DND-41 (cell line): ENCODE measurements around the gene SERINC5.
"Not testable (repeated sequence)": the region's sequence is repeated elsewhere in the genome, so short reads cannot be mapped to it uniquely, and the experiment has no call there.

ENCODE experiments used
- ATAC-seq: fragments of 200-7000 bp; cut with Tn5 transposase; 3 replicates; pipeline ENCODE4 v1.9.1; 2021; ENCODE audit warnings: low read depth; ENCODE audit not compliant: insufficient read depth
- DNase-seq: peaks from one replicate; pipeline ENCODE4 v3.0.0-alpha.2; 2020
- H2AFZ ChIP-seq: 2 replicates; pipeline ENCODE4 v1.6.0; 2012; ENCODE audit warnings: low read depth, low read length
- H3K27ac ChIP-seq: 2 replicates; pipeline ENCODE4 v1.5.1; 2012; ENCODE audit warnings: low read length, inconsistent platforms
- H3K27me3 ChIP-seq: fragments of 200-600 bp; sonication (generic); 2 replicates; pipeline ENCODE4 v1.6.0; 2012; ENCODE audit warnings: low read length, mild to moderate bottlenecking, inconsistent platforms; ENCODE audit not compliant: insufficient read depth, poor library complexity
- H3K36me3 ChIP-seq: 2 replicates; pipeline ENCODE4 v1.5.1; 2012; ENCODE audit warnings: low read length, inconsistent platforms; ENCODE audit not compliant: insufficient read depth
- H3K4me1 ChIP-seq: 2 replicates; pipeline ENCODE4 v1.5.1; 2012; ENCODE audit warnings: mild to moderate bottlenecking, low read length; ENCODE audit not compliant: insufficient read depth
- H3K4me2 ChIP-seq: 2 replicates; pipeline ENCODE4 v1.6.0; 2012; ENCODE audit warnings: mild to moderate bottlenecking, moderate library complexity, low read length, inconsistent platforms; ENCODE audit not compliant: insufficient read depth
- H3K4me3 ChIP-seq, 2 experiments: fragments of 200-600 bp in 1 of 2; shearing (Covaris generic) in 1 of 2; 2 replicates each; pipeline ENCODE4 v1.5.1; 2012 to 2016; ENCODE audit warnings: inconsistent platforms in 2 of 2, low read length in 2 of 2, mild to moderate bottlenecking in 2 of 2, low read depth in 1 of 2, moderate library complexity in 1 of 2
- H3K79me2 ChIP-seq: 2 replicates; pipeline ENCODE4 v1.6.0; 2012; ENCODE audit warnings: low read length, inconsistent platforms; ENCODE audit not compliant: insufficient read depth
- H3K9ac ChIP-seq: 2 replicates; pipeline ENCODE4 v1.6.0; 2012; ENCODE audit warnings: low read depth, mild to moderate bottlenecking, inconsistent platforms, low read length, moderate library complexity
- H3K9me3 ChIP-seq: 2 replicates; pipeline ENCODE4 v1.5.1; 2012; ENCODE audit warnings: low read length, moderate library complexity, mild to moderate bottlenecking, inconsistent platforms; ENCODE audit not compliant: insufficient read depth, severe bottlenecking
- H4K20me1 ChIP-seq: 2 replicates; pipeline ENCODE4 v1.6.0; 2012; ENCODE audit warnings: low read length; ENCODE audit not compliant: insufficient read depth
- EZH2 ChIP-seq: IDR thresholded peaks from 3 replicates; pipeline ENCODE4 v1.6.1; 2012; ENCODE audit warnings: borderline replicate concordance, low read depth, mild to moderate bottlenecking, moderate library complexity, low read length, inconsistent platforms; ENCODE audit not compliant: severe bottlenecking
- TF ChIP-seq, protein P1 (sequence below): IDR thresholded peaks from 2 replicates; pipeline ENCODE4 v1.5.1; 2012; ENCODE audit warnings: borderline replicate concordance, low read length, moderate library complexity, mild to moderate bottlenecking; ENCODE audit not compliant: poor library complexity, severe bottlenecking; ENCODE audit errors: extremely low read depth

SERINC5 gene

DNA sequence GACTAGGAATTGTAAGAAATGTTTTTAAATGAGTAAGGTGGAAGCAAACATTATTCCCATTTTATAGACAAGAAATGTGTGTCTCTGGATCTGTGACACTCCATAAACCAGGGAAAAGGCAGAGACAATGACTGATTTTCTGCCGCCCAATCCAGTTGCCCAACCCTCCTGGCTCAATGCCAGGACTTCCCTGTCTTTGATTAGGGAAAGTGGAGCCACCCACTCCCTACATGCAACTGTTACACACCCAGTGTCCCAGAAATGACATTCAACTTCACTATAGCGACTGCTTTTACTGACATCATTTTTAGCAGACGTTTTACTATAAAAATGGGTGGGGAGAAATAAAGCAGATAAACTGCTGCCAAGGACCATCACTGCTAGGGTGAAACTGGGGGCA, 141.0 kb downstream of the SERINC5 start:
- no peaks in the 10 kb centered on the region for H3K79me2 ChIP-seq
- TF ChIP-seq, protein P1, sequence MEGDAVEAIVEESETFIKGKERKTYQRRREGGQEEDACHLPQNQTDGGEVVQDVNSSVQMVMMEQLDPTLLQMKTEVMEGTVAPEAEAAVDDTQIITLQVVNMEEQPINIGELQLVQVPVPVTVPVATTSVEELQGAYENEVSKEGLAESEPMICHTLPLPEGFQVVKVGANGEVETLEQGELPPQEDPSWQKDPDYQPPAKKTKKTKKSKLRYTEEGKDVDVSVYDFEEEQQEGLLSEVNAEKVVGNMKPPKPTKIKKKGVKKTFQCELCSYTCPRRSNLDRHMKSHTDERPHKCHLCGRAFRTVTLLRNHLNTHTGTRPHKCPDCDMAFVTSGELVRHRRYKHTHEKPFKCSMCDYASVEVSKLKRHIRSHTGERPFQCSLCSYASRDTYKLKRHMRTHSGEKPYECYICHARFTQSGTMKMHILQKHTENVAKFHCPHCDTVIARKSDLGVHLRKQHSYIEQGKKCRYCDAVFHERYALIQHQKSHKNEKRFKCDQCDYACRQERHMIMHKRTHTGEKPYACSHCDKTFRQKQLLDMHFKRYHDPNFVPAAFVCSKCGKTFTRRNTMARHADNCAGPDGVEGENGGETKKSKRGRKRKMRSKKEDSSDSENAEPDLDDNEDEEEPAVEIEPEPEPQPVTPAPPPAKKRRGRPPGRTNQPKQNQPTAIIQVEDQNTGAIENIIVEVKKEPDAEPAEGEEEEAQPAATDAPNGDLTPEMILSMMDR, result no peak
- no peak for TF ChIP-seq EZH2

DNA sequence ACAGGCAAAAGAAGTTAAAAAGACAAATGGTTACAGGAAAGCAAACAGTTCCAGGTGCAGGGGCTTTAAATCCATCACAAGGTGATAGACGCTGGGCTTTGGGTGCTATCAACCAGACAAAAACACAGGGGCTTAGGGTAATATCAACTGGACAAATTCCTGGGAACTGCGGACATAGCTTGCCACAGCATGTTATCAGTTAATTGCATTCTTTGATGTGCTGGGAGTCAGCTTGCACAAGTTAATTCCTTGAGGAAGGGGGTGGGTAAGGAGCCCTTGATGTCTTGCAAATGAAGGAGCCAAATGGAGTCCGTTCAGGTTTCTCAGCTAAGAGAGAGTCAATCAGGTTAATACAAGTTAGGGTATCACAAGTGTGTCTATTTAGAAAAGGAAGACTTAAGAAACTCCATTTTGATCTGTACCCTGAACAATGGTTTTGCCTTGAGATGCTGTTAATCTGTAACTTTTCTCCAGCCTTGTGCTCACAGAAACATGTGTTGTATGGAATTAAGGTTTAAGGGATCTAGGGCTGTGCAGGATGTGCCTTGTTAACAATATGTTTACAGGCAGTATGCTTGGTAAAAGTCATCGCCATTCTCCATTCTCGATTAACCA, 144.4 kb downstream of the SERINC5 start:
- H2AFZ ChIP-seq, ATAC-seq, H4K20me1 ChIP-seq, H3K9me3 ChIP-seq, H3K9ac ChIP-seq, H3K27ac ChIP-seq, DNase-seq, H3K36me3 ChIP-seq, H3K27me3 ChIP-seq, H3K4me2 ChIP-seq, H3K4me1 ChIP-seq, H3K4me3 ChIP-seq, H3K79me2 ChIP-seq: not testable (repeated sequence)

More for the DNA sequence above, 141.0 kb downstream of the SERINC5 start:
- Histone ChIP-seq H3K4me2 (no peak overlapping the region), H3K36me3 (no peaks in the 10 kb centered on the region), H3K27me3 (no peaks in the 10 kb centered on the region), H3K4me1 (peaks cover 5% of the 10 kb centered on the region; the same call in 1 of the 2 replicates), H2AFZ (no peak overlapping the region), H4K20me1 (no peaks in the 10 kb centered on the region), H3K9me3 (peaks cover 9% of the 10 kb centered on the region), H3K27ac (no peak overlapping the region), H3K4me3 (no peak overlapping the region), H3K9ac (no peak overlapping the region)
- DNase-seq (no peak), ATAC-seq (no peak)

DNA sequence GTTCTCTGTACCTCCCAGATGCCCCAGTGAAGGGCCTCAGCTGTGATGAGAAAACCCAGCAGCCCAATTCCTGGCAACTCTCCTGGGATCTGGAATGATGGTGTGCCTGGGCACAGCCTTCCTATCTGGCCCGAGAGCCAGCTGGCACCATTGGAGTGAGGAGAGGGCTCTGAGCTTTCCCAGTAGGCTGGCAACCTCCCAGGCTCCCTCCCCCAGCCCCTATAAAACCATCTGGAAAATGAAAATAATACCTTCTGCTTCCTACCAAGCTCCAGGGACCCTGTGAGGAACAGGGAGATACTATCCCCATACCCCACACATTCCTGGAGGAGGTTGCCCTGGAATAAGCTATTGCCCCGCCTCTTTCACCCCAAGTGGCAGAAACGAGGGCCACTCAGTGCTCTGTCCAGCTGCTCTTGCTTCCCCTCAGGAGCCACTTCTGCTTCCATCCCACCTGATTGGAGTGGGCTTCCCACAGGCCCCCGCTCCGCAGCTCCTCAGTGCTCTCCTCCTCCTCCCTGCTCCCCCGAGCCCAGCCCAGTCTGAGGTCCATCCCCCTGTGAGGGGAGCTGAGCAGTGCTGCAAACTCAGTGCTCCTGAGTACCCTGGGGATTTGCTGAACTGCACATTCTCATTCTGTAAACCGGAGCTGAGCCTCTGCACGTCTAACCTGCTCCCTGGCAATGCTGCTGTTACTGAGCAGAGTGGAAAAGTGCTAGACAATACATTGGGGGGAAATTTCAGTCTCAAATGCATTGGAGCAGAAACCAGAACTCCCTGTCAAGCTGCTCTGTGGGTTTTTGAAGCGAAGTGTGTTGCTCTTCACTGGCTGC, 146.0 kb downstream of the SERINC5 start:
- no peaks in the 10 kb centered on the region for H3K27me3 ChIP-seq
- no peak overlapping the region for H2AFZ ChIP-seq
- no peak overlapping the region for H3K27ac ChIP-seq
- H4K20me1 ChIP-seq, result no peaks in the 10 kb centered on the region
- no peak for DNase-seq
- H3K4me2 ChIP-seq, result no peak overlapping the region
- ATAC-seq, result no peak
- H3K4me3 ChIP-seq, result no peak overlapping the region
- peaks cover 4% of the 10 kb centered on the region for H3K9me3 ChIP-seq
- H3K4me1 ChIP-seq, result peaks cover 22% of the 10 kb centered on the region
- TF ChIP-seq, protein P1, result no peak
- no peak for TF ChIP-seq EZH2
- H3K9ac ChIP-seq, result no peak overlapping the region
- no peaks in the 10 kb centered on the region for H3K79me2 ChIP-seq
- H3K36me3 ChIP-seq, result no peaks in the 10 kb centered on the region

DNA sequence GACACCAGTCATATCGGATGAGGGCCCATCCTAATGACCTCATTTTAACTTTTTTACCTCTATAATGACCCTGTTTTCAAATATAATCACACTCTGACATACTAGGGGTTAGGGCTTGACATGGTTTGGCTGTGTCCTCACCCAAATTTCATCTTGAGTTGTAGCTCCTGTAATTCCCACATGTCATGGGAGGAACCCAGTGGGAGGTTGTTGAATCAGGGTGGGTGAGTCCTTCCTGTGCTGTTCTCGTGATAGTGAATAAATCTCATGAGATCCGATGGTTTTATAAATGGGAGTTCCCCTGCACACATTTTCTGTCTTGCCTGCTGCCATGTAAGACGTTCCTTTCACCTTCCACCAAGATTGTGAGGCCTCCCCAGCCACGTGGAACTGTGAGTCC, 148.9 kb downstream of the SERINC5 start:
- no peak overlapping the region for H3K9ac ChIP-seq
- peak overlapping the region; percentile 66 for H3K27ac ChIP-seq
- no peak overlapping the region for H3K4me3 ChIP-seq
- H4K20me1 ChIP-seq, result no peaks in the 10 kb centered on the region
- ATAC-seq (no peak), DNase-seq (no peak)
- H3K4me1 ChIP-seq, result peaks cover 46% of the 10 kb centered on the region
- no peaks in the 10 kb centered on the region for H3K9me3 ChIP-seq
- H3K79me2 ChIP-seq, result no peaks in the 10 kb centered on the region
- H3K27me3 ChIP-seq, result no peaks in the 10 kb centered on the region
- 0 out of 2 replicates have a peak overlapping the region, but pooled peaks have one; percentile 2 for H2AFZ ChIP-seq
- H3K4me2 ChIP-seq, result no peak overlapping the region
- TF ChIP-seq, protein P1, result no peak
- no peak for TF ChIP-seq EZH2
- H3K36me3 ChIP-seq, result no peaks in the 10 kb centered on the region
